HG03045 (cell line): Measurements from ENCODE around the gene KCNQ4.

Experiments
- ATAC-seq: cut with Tn5 transposase; IDR thresholded peaks from one replicate; pipeline ENCODE4 v1.9.1; 2021; ENCODE audit warnings: mild to moderate bottlenecking, moderate library complexity; ENCODE audit not compliant: unreplicated experiment

KCNQ4 gene

GRCh38 chr1:40783001-40783905, at the start of gene KCNQ4:
KCNQ4 (plus strand) TSS chr1:40783787; CDS start chr1:40784094, 307 bp downstream.
- no peak for ATAC-seq

- ATAC-seq: no peak
These were observed 48.5 kb upstream of the KCNQ4 start for GRCh38 chr1:40734882-40735628.

GRCh38 chr1:40736085-40736531, 47.5 kb upstream of the KCNQ4 start:
- ATAC-seq: no peak

- ATAC-seq: no peak
These were observed 44.8 kb upstream of the KCNQ4 start for GRCh38 chr1:40738831-40739230.

- ATAC-seq: no peak
These were observed 44.1 kb upstream of the KCNQ4 start for GRCh38 chr1:40739455-40740008.

- ATAC-seq: no peak
These were observed 43.3 kb upstream of the KCNQ4 start for GRCh38 chr1:40740039-40740996.

- ATAC-seq: no peak
These were observed 42.4 kb upstream of the KCNQ4 start for GRCh38 chr1:40740997-40741736.

- no peak for ATAC-seq
These were observed 41.1 kb upstream of the KCNQ4 start for GRCh38 chr1:40742363-40743061.

- no peak for ATAC-seq
These were observed 40.1 kb upstream of the KCNQ4 start for GRCh38 chr1:40743452-40743851.

- ATAC-seq: no peak
These were observed 39.7 kb upstream of the KCNQ4 start for GRCh38 chr1:40743860-40744259.

- no peak for ATAC-seq
These were observed 38.4 kb upstream of the KCNQ4 start for GRCh38 chr1:40745176-40745575.

GRCh38 chr1:40746344-40747090, 37.1 kb upstream of the KCNQ4 start:
- no peak for ATAC-seq

- ATAC-seq: no peak
These were observed 34.5 kb upstream of the KCNQ4 start for GRCh38 chr1:40748841-40749718.

- no peak for ATAC-seq
These were observed 33.8 kb upstream of the KCNQ4 start for GRCh38 chr1:40749817-40750216.

- no peak for ATAC-seq
These were observed 33.1 kb upstream of the KCNQ4 start for GRCh38 chr1:40750451-40750908.

- no peak for ATAC-seq
These were observed 31.8 kb upstream of the KCNQ4 start for GRCh38 chr1:40751802-40752201.

- no peak for ATAC-seq
These were observed 30.3 kb upstream of the KCNQ4 start for GRCh38 chr1:40753142-40753882.
